Mesendoderm (in vitro differentiated cells): ENCODE measurements around the gene BIN1.

Source experiments
- DNase-seq: peaks from one replicate; pipeline ENCODE4 v3.0.0; 2013
- H2AK5ac ChIP-seq: 2 replicates; pipeline ENCODE4 v1.6.1; 2013; ENCODE audit warnings: low read length, inconsistent platforms
- H2BK120ac ChIP-seq: 2 replicates; pipeline ENCODE4 v1.6.1; 2013; ENCODE audit warnings: low read depth, mild to moderate bottlenecking, low read length, moderate library complexity, mixed read lengths
- H2BK15ac ChIP-seq: replicated peaks from 2 replicates; pipeline ENCODE4 v1.6.1; 2013; ENCODE audit warnings: low read depth, mild to moderate bottlenecking, moderate library complexity
- H2BK5ac ChIP-seq: 2 replicates; pipeline ENCODE4 v1.6.1; 2013; ENCODE audit warnings: low read length, inconsistent platforms
- H3K18ac ChIP-seq: 2 replicates; pipeline ENCODE4 v1.6.1; 2013; ENCODE audit warnings: mild to moderate bottlenecking, low read length, mixed read lengths
- H3K23ac ChIP-seq: one replicate; pipeline ENCODE4 v1.6.1; 2013; ENCODE audit warnings: low read length
- H3K27ac ChIP-seq: 2 replicates; pipeline ENCODE4 v1.5.1; 2013; ENCODE audit warnings: low read depth, mild to moderate bottlenecking, inconsistent platforms, low read length, moderate library complexity
- H3K27me3 ChIP-seq: 2 replicates; pipeline ENCODE4 v1.6.1; 2013; ENCODE audit warnings: low read length, control low read depth, mild to moderate bottlenecking, inconsistent platforms; ENCODE audit not compliant: insufficient read depth, poor library complexity
- H3K36me3 ChIP-seq: 2 replicates; pipeline ENCODE4 v1.6.1; 2013; ENCODE audit warnings: low read length, inconsistent platforms; ENCODE audit not compliant: control insufficient read depth, insufficient read depth
- H3K4ac ChIP-seq: one replicate; pipeline ENCODE4 v1.6.1; 2013; ENCODE audit warnings: low read depth, mild to moderate bottlenecking, low read length, moderate library complexity
- H3K4me1 ChIP-seq: 2 replicates; pipeline ENCODE4 v1.6.1; 2013; ENCODE audit warnings: low read depth, low read length, inconsistent platforms; ENCODE audit not compliant: control insufficient read depth
- H3K4me2 ChIP-seq: 2 replicates; pipeline ENCODE4 v1.6.1; 2013; ENCODE audit warnings: low read length
- H3K4me3 ChIP-seq: 2 replicates; pipeline ENCODE4 v1.5.1; 2013; ENCODE audit warnings: mild to moderate bottlenecking, low read length
- H3K56ac ChIP-seq: one replicate; pipeline ENCODE4 v1.6.1; 2013; ENCODE audit warnings: low read length
- H3K79me1 ChIP-seq: 2 replicates; pipeline ENCODE4 v1.6.1; 2013; ENCODE audit warnings: low read length, inconsistent platforms
- H3K79me2 ChIP-seq: 2 replicates; pipeline ENCODE4 v1.6.1; 2013; ENCODE audit warnings: mild to moderate bottlenecking, low read length; ENCODE audit not compliant: control insufficient read depth, insufficient read depth
- H3K9ac ChIP-seq: 2 replicates; pipeline ENCODE4 v1.6.1; 2013; ENCODE audit warnings: low read length, inconsistent platforms
- H4K5ac ChIP-seq: one replicate; pipeline ENCODE4 v1.6.1; 2013; ENCODE audit warnings: low read length
- H4K8ac ChIP-seq: one replicate; pipeline ENCODE4 v1.6.1; 2013; ENCODE audit warnings: low read depth, mild to moderate bottlenecking, control low read depth, low read length, moderate library complexity
- WGBS: extraction: QIAGEN DNeasy Blood & Tissue Kit; methylation state at CpG from one replicate; pipeline ENCODE4 v1.1.7; 2013; ENCODE audit warnings: low lambda C conversion rate, missing lambda C conversion rate; ENCODE audit not compliant: insufficient coverage; ENCODE audit errors: extremely low coverage; 5-methylcytosine and 5-hydroxymethylcytosine counted together

BIN1 gene

GRCh38 chr2:127105656-127106456 lies 1.1 kb downstream of the BIN1 start:
- peak; percentile 75 for DNase-seq

GRCh38 chr2:127104881-127105655 lies 1.9 kb downstream of the BIN1 start:
- Histone ChIP-seq H2BK15ac (no peak overlapping the region), H2BK120ac (no peak overlapping the region), H2AK5ac (peak overlapping the region; percentile 51), H4K5ac (no peak overlapping the region), H3K4me3 (no peak overlapping the region), H2BK5ac (no peak overlapping the region), H4K8ac (no peak overlapping the region), H3K79me2 (peaks cover 16% of the 10 kb centered on the region), H3K4me2 (peak overlapping the region; percentile 98), H3K36me3 (no peaks in the 10 kb centered on the region), H3K23ac (no peak overlapping the region), H3K18ac (peak overlapping the region; percentile 17), H3K27me3 (no peaks in the 10 kb centered on the region), H3K79me1 (peaks cover 17% of the 10 kb centered on the region), H3K4ac (no peak overlapping the region), H3K27ac (no peak overlapping the region), H3K56ac (peak overlapping the region; percentile 91), H3K4me1 (peaks cover 7% of the 10 kb centered on the region), H3K9ac (peak overlapping the region; percentile 88)
- no CpG with 5 or more reads among the region's 6 CpGs for WGBS
- peak; percentile 32 for DNase-seq

More at GRCh38 chr2:127105656-127106456, 1.1 kb downstream of the BIN1 start:
- Histone ChIP-seq H3K4me3 (peak overlapping the region; percentile 74), H3K9ac (peak overlapping the region; percentile 88), H3K36me3 (no peaks in the 10 kb centered on the region), H4K5ac (no peak overlapping the region), H3K23ac (peak overlapping the region; percentile 66), H3K79me1 (peaks cover 17% of the 10 kb centered on the region), H3K56ac (peak overlapping the region; percentile 91), H3K4me2 (peak overlapping the region; percentile 98), H3K27me3 (no peaks in the 10 kb centered on the region), H3K27ac (peak overlapping the region; percentile 55), H2BK5ac (no peak overlapping the region), H3K18ac (peak overlapping the region; percentile 35), H3K79me2 (peaks cover 16% of the 10 kb centered on the region), H3K4me1 (peaks cover 7% of the 10 kb centered on the region), H4K8ac (no peak overlapping the region), H2BK120ac (no peak overlapping the region), H2AK5ac (no peak overlapping the region), H2BK15ac (no peak overlapping the region), H3K4ac (peak overlapping the region; percentile 8)
- no CpG with 5 or more reads among the region's 51 CpGs for WGBS

- Histone ChIP-seq H3K4me3 (no peak overlapping the region), H3K27ac (no peak overlapping the region)
- no peak for DNase-seq
Observed at GRCh38 chr2:127104166-127104660, 2.7 kb downstream of the BIN1 start.

GRCh38 chr2:127103243-127104165 lies 3.5 kb downstream of the BIN1 start:
- H3K27me3 ChIP-seq, result no peaks in the 10 kb centered on the region
- no peak overlapping the region for H3K4ac ChIP-seq
- H2BK120ac ChIP-seq, result no peak overlapping the region
- H3K56ac ChIP-seq, result peak overlapping the region; percentile 42
- H3K4me3 ChIP-seq, result no peak overlapping the region
- H2AK5ac ChIP-seq, result no peak overlapping the region
- H4K5ac ChIP-seq, result no peak overlapping the region
- no peak for DNase-seq
- no peak overlapping the region for H3K18ac ChIP-seq
- H2BK15ac ChIP-seq, result no peak overlapping the region
- no peak overlapping the region for H3K4me2 ChIP-seq
- H3K4me1 ChIP-seq, result peaks cover 7% of the 10 kb centered on the region
- H3K9ac ChIP-seq, result no peak overlapping the region
- H3K79me1 ChIP-seq, result peaks cover 19% of the 10 kb centered on the region
- no peak overlapping the region for H2BK5ac ChIP-seq
- H3K27ac ChIP-seq, result no peak overlapping the region
- no peak overlapping the region for H4K8ac ChIP-seq
- peaks cover 16% of the 10 kb centered on the region for H3K79me2 ChIP-seq
- no CpG with 5 or more reads among the region's 24 CpGs for WGBS
- no peaks in the 10 kb centered on the region for H3K36me3 ChIP-seq
- no peak overlapping the region for H3K23ac ChIP-seq

More at GRCh38 chr2:127104166-127104660, 2.7 kb downstream of the BIN1 start:
- Histone ChIP-seq H3K18ac (no peak overlapping the region), H3K79me2 (peaks cover 16% of the 10 kb centered on the region), H3K56ac (peak overlapping the region; percentile 25), H3K9ac (no peak overlapping the region), H2BK5ac (no peak overlapping the region), H4K8ac (no peak overlapping the region), H3K4me2 (no peak overlapping the region), H2BK120ac (no peak overlapping the region), H3K4me1 (peaks cover 7% of the 10 kb centered on the region), H2BK15ac (no peak overlapping the region), H2AK5ac (peak overlapping the region; percentile 51), H3K36me3 (no peaks in the 10 kb centered on the region), H3K27me3 (no peaks in the 10 kb centered on the region), H3K23ac (no peak overlapping the region), H4K5ac (no peak overlapping the region), H3K79me1 (peaks cover 17% of the 10 kb centered on the region), H3K4ac (no peak overlapping the region)
- WGBS, result no CpG with 5 or more reads among the region's 8 CpGs

- no CpG with 5 or more reads among the region's 5 CpGs for WGBS
- H4K8ac ChIP-seq, result no peak overlapping the region
- no peak overlapping the region for H3K4me2 ChIP-seq
- H4K5ac ChIP-seq, result no peak overlapping the region
- H2AK5ac ChIP-seq, result no peak overlapping the region
- no peak for DNase-seq
- no peaks in the 10 kb centered on the region for H3K27me3 ChIP-seq
- H3K18ac ChIP-seq, result no peak overlapping the region
- H3K4me1 ChIP-seq, result peaks cover 5% of the 10 kb centered on the region
- H2BK15ac ChIP-seq, result no peak overlapping the region
- H2BK5ac ChIP-seq, result no peak overlapping the region
- H3K23ac ChIP-seq, result no peak overlapping the region
- H3K36me3 ChIP-seq, result no peaks in the 10 kb centered on the region
- H3K79me1 ChIP-seq, result peaks cover 19% of the 10 kb centered on the region
- no peak overlapping the region for H3K4me3 ChIP-seq
- H3K9ac ChIP-seq, result no peak overlapping the region
- no peak overlapping the region for H2BK120ac ChIP-seq
- H3K79me2 ChIP-seq, result peaks cover 16% of the 10 kb centered on the region
- H3K56ac ChIP-seq, result no peak overlapping the region
- no peak overlapping the region for H3K4ac ChIP-seq
- no peak overlapping the region for H3K27ac ChIP-seq
Observed at GRCh38 chr2:127102521-127103242, 4.3 kb downstream of the BIN1 start.
